H9 (cell line): Measurements from ENCODE around the gene CAPN5. TPM values are rescaled to one million over a fixed set of nuclear protein-coding genes. Genes with fewer than 3 reads are reported as not detected.

Experiments used
- DNase-seq: peaks from one replicate; pipeline ENCODE4 v3.0.0-alpha.2; 2017
- H2AFZ ChIP-seq: one replicate; pipeline ENCODE4 v1.6.1; 2013; ENCODE audit warnings: mild to moderate bottlenecking, low read length, control low read depth, moderate library complexity
- H2AK5ac ChIP-seq: 2 replicates; pipeline ENCODE4 v1.6.1; 2013; ENCODE audit warnings: low read length, control low read depth, mixed read lengths; ENCODE audit not compliant: insufficient read length
- H2BK120ac ChIP-seq: one replicate; pipeline ENCODE4 v1.6.1; 2013; ENCODE audit warnings: low read depth, mild to moderate bottlenecking, low read length, control low read depth, inconsistent platforms; ENCODE audit not compliant: poor library complexity, severe bottlenecking
- H2BK12ac ChIP-seq: 2 replicates; pipeline ENCODE4 v1.6.1; 2013; ENCODE audit warnings: low read length, control low read depth, mixed read lengths, low read depth; ENCODE audit not compliant: insufficient read length
- H2BK15ac ChIP-seq: 2 replicates; pipeline ENCODE4 v1.6.1; 2013; ENCODE audit warnings: low read depth, low read length, control low read depth
- H2BK20ac ChIP-seq: one replicate; pipeline ENCODE4 v1.6.1; 2013; ENCODE audit warnings: low read depth, mild to moderate bottlenecking, low read length, control low read depth, inconsistent platforms; ENCODE audit not compliant: poor library complexity, severe bottlenecking
- H2BK5ac ChIP-seq: 2 replicates; pipeline ENCODE4 v1.6.1; 2013; ENCODE audit warnings: low read length, control low read depth, mixed read lengths; ENCODE audit not compliant: insufficient read length
- H3K14ac ChIP-seq: 2 replicates; pipeline ENCODE4 v1.6.1; 2013; ENCODE audit warnings: low read length, control low read depth; ENCODE audit not compliant: insufficient read depth
- H3K18ac ChIP-seq: 2 replicates; pipeline ENCODE4 v1.6.1; 2013; ENCODE audit warnings: low read depth, mild to moderate bottlenecking, mixed read lengths, low read length, control low read depth; ENCODE audit not compliant: insufficient read length
- H3K23ac ChIP-seq: 2 replicates; pipeline ENCODE4 v1.6.1; 2013; ENCODE audit warnings: low read length, control low read depth, mixed read lengths, low read depth; ENCODE audit not compliant: insufficient read length
- H3K23me2 ChIP-seq: 2 replicates; pipeline ENCODE4 v1.6.1; 2013; ENCODE audit warnings: low read depth, mild to moderate bottlenecking, mixed read lengths, low read length, control low read depth; ENCODE audit not compliant: insufficient read length, poor library complexity, severe bottlenecking
- H3K27ac ChIP-seq: 2 replicates; pipeline ENCODE4 v1.5.1; 2013; ENCODE audit warnings: low read length, control low read depth, mixed read lengths, low read depth; ENCODE audit not compliant: insufficient read length
- H3K27me3 ChIP-seq: 2 replicates; pipeline ENCODE4 v1.6.1; 2013; ENCODE audit warnings: low read length, control low read depth, inconsistent platforms; ENCODE audit not compliant: insufficient read depth
- H3K4ac ChIP-seq: 2 replicates; pipeline ENCODE4 v1.6.1; 2013; ENCODE audit warnings: low read depth, mild to moderate bottlenecking, control low read depth, inconsistent platforms, low read length, moderate library complexity
- H3K4me1 ChIP-seq: 2 replicates; pipeline ENCODE4 v1.6.1; 2013; ENCODE audit warnings: low read length, control low read depth, inconsistent platforms; ENCODE audit not compliant: insufficient read depth
- H3K4me2 ChIP-seq: 2 replicates; pipeline ENCODE4 v1.6.1; 2013; ENCODE audit warnings: low read length, control low read depth, mixed read lengths; ENCODE audit not compliant: insufficient read length, insufficient read depth
- H3K56ac ChIP-seq: 2 replicates; pipeline ENCODE4 v1.6.1; 2013; ENCODE audit warnings: low read depth, mild to moderate bottlenecking, mixed read lengths, low read length, control low read depth; ENCODE audit not compliant: insufficient read length
- H3K79me1 ChIP-seq: 2 replicates; pipeline ENCODE4 v1.6.1; 2013; ENCODE audit warnings: low read depth, mild to moderate bottlenecking, moderate library complexity, low read length, control low read depth, inconsistent platforms; ENCODE audit not compliant: insufficient read depth, poor library complexity, severe bottlenecking
- H3K79me2 ChIP-seq: 2 replicates; pipeline ENCODE4 v1.6.1; 2013; ENCODE audit warnings: low read length, control low read depth, inconsistent platforms; ENCODE audit not compliant: insufficient read depth
- H3K9ac ChIP-seq: 2 replicates; pipeline ENCODE4 v1.6.1; 2013; ENCODE audit warnings: low read length, control low read depth, mixed read lengths; ENCODE audit not compliant: insufficient read length; ENCODE audit errors: extremely low read depth
- H3K9me3 ChIP-seq: one replicate; pipeline ENCODE4 v1.6.1; 2013; ENCODE audit warnings: low read depth, low read length, inconsistent platforms; ENCODE audit not compliant: control insufficient read depth
- H3T11ph ChIP-seq: one replicate; pipeline ENCODE4 v1.6.1; 2013; ENCODE audit warnings: mild to moderate bottlenecking, low read length, control low read depth, inconsistent platforms
- H4K20me1 ChIP-seq: one replicate; pipeline ENCODE4 v1.6.1; 2013; ENCODE audit not compliant: control insufficient read depth, insufficient read length, insufficient read depth
- H4K5ac ChIP-seq: 2 replicates; pipeline ENCODE4 v1.6.1; 2013; ENCODE audit warnings: low read depth, mild to moderate bottlenecking, mixed read lengths, low read length, control low read depth; ENCODE audit not compliant: insufficient read length
- H4K8ac ChIP-seq: replicated peaks from 2 replicates; pipeline ENCODE4 v1.6.1; 2013; ENCODE audit warnings: low read length, control low read depth, mixed read lengths, low read depth; ENCODE audit not compliant: insufficient read length
- H4K91ac ChIP-seq: 2 replicates; pipeline ENCODE4 v1.6.1; 2013; ENCODE audit warnings: low read depth, mild to moderate bottlenecking, moderate library complexity, mixed read lengths, low read length, control low read depth; ENCODE audit not compliant: insufficient read length
- H3K27ac Mint-ChIP-seq, 3 experiments: 2 replicates in 2 of 3; 3 replicates in 1 of 3; pipeline ENCODE4 v1.8.0; 2020 to 2021; ENCODE audit warnings: mixed read lengths in 3 of 3, mild to moderate bottlenecking in 1 of 3, moderate library complexity in 1 of 3
- H3K27me3 Mint-ChIP-seq: 2 replicates; pipeline ENCODE4 v1.8.0; 2021; ENCODE audit warnings: low read depth, mild to moderate bottlenecking, moderate library complexity, mixed read lengths
- H3K36me3 Mint-ChIP-seq, 3 experiments: 2 replicates in 2 of 3; 3 replicates in 1 of 3; pipeline ENCODE4 v1.8.0; 2020 to 2021; ENCODE audit warnings: low read depth in 3 of 3, mixed read lengths in 3 of 3; ENCODE audit not compliant: insufficient read depth in 1 of 3
- H3K4me1 Mint-ChIP-seq, 2 experiments: 2 replicates each; pipeline ENCODE4 v1.8.0; 2020; ENCODE audit warnings: mixed read lengths in 2 of 2
- H3K4me3 Mint-ChIP-seq, 2 experiments: 2 replicates in 1 of 2; 3 replicates in 1 of 2; pipeline ENCODE4 v1.8.0; 2020 to 2021; ENCODE audit warnings: mild to moderate bottlenecking in 2 of 2, mixed read lengths in 2 of 2, moderate library complexity in 1 of 2
- H3K9me3 Mint-ChIP-seq, 2 experiments: 2 replicates in 1 of 2; 3 replicates in 1 of 2; pipeline ENCODE4 v1.8.0; 2020; ENCODE audit warnings: mild to moderate bottlenecking in 2 of 2, mixed read lengths in 2 of 2, moderate library complexity in 1 of 2
- CTCF ChIP-seq: fragments of 200-600 bp; sonication (generic); conservative IDR thresholded peaks from 3 replicates; pipeline ENCODE4 v1.8.0; 2021; ENCODE audit warnings: antibody characterized with exemption, mild to moderate bottlenecking
- WGBS: extraction: QIAGEN DNeasy Blood & Tissue Kit; methylation state at CpG from one replicate; pipeline ENCODE4 v1.1.7; 2013; ENCODE audit warnings: missing lambda C conversion rate, low lambda C conversion rate, mixed read lengths; ENCODE audit not compliant: insufficient read length; ENCODE audit errors: extremely low coverage; 5-methylcytosine and 5-hydroxymethylcytosine counted together
- total RNA-seq: library from RNA; stranded (reverse); gene quantifications from 2 replicates; pipeline ENCODE4 v1.2.1, GENCODE V29; 2021

Gene CAPN5
- total RNA-seq, 1 experiment from 2014 or later: 16.7 TPM

- H3K27ac Mint-ChIP-seq: no peak overlapping the region
- Histone ChIP-seq H4K20me1 (no peaks in the 10 kb centered on the region), H2BK20ac (no peak overlapping the region), H3T11ph (no peak overlapping the region), H3K18ac (no peak overlapping the region), H2BK12ac (no peak overlapping the region), H2AK5ac (no peak overlapping the region), H2BK15ac (no peak overlapping the region), H2AFZ (no peak overlapping the region), H4K8ac (no peak overlapping the region), H3K79me1 (no peaks in the 10 kb centered on the region), H3K14ac (no peak overlapping the region), H3K9me3 (no peaks in the 10 kb centered on the region), H3K27ac (no peak overlapping the region), H3K4me1 (no peaks in the 10 kb centered on the region), H3K27me3 (no peaks in the 10 kb centered on the region), H3K23me2 (no peaks in the 10 kb centered on the region), H4K91ac (no peak overlapping the region), H3K4ac (no peak overlapping the region), H3K56ac (no peak overlapping the region), H2BK5ac (no peak overlapping the region), H3K4me2 (no peak overlapping the region), H3K23ac (no peak overlapping the region), H3K79me2 (no peaks in the 10 kb centered on the region), H3K9ac (no peak overlapping the region), H4K5ac (no peak overlapping the region), H2BK120ac (no peak overlapping the region)
- no peak for DNase-seq
- no peaks in the 10 kb centered on the region; a peak in 1 of 7 replicates for H3K36me3 Mint-ChIP-seq
- H3K4me1 Mint-ChIP-seq: 0 out of 4 replicates have a peak, but pooled peaks cover 0 to 3% of the 10 kb centered on the region in 2 experiments
- TF ChIP-seq CTCF: no peak
- no peak overlapping the region for H3K4me3 Mint-ChIP-seq
- H3K27me3 Mint-ChIP-seq: peaks cover 6% of the 10 kb centered on the region
- no CpG with 5 or more reads among the region's 26 CpGs for WGBS
- no peaks in the 10 kb centered on the region for H3K9me3 Mint-ChIP-seq
These were observed 89.8 kb downstream of the CAPN5 start for GRCh38 chr11:77156396-77157195.
